HepG2 (cell line): Measurements from ENCODE around the gene POLA2. TPM values are rescaled to one million over a fixed set of nuclear protein-coding genes. Genes with fewer than 3 reads are reported as not detected.

ENCODE experiments used
- ELF4 ChIP-seq: sonication (generic); formaldehyde crosslinking; IDR thresholded peaks from 2 replicates; pipeline ENCODE4 v1.5.0; 2020; ENCODE audit warnings: missing genetic modification reagents, mild to moderate bottlenecking, moderate library complexity, borderline replicate concordance
- IRX3 ChIP-seq: sonication (generic); formaldehyde crosslinking; IDR thresholded peaks from 2 replicates; pipeline ENCODE4 v1.8.1; 2023; ENCODE audit warnings: mild to moderate bottlenecking, low read depth, missing genetic modification reagents, borderline replicate concordance
- KLF15 ChIP-seq: sonication (generic); formaldehyde crosslinking; IDR thresholded peaks from 2 replicates; pipeline ENCODE4 v1.8.1; 2023; ENCODE audit warnings: borderline replicate concordance, mild to moderate bottlenecking, inconsistent platforms, missing genetic modification reagents, mixed read lengths
- ONECUT2 ChIP-seq: sonication (generic); formaldehyde crosslinking; IDR thresholded peaks from 2 replicates; pipeline ENCODE4 v1.4.0; 2020; ENCODE audit warnings: missing genetic modification reagents
- RNF2 ChIP-seq: fragments of 450-650 bp; conservative IDR thresholded peaks from 2 replicates; pipeline ENCODE4 v1.6.1; 2016; ENCODE audit warnings: low read depth
- SRF ChIP-seq: IDR thresholded peaks from 2 replicates; pipeline ENCODE4 v1.6.1; 2011; ENCODE audit warnings: mild to moderate bottlenecking, low read depth, low read length, moderate library complexity
- ZNF574 ChIP-seq: sonication (generic); formaldehyde crosslinking; IDR thresholded peaks from 2 replicates; pipeline ENCODE4 v1.4.0; 2020; ENCODE audit warnings: missing genetic modification reagents
- ZNF891 ChIP-seq: sonication (generic); formaldehyde crosslinking; IDR thresholded peaks from 2 replicates; pipeline ENCODE4 v1.5.0; 2020; ENCODE audit warnings: mild to moderate bottlenecking, missing genetic modification reagents
- polyA plus RNA-seq, 8 experiments: library from polyadenylated mRNA; depleted of rRNA in 3 of 8; stranded (reverse) in 7 of 8; unstranded in 1 of 8; fragments of >200 nt; fragmentation: Illumina TruSeq in 4 of 8; extraction: Trizol in 4 of 8; gene quantifications; 2 replicates each; pipeline versions ENCODE4 v1.2.1 to v1.2.3, GENCODE V29; 2011 to 2016; ENCODE audit warnings: low read depth in 4 of 8, missing spikeins in 1 of 8, mixed read lengths in 1 of 8; ENCODE audit not compliant: insufficient read depth in 1 of 8
- total RNA-seq, 5 experiments: library from RNA; depleted of rRNA; stranded (reverse); fragments of >200 nt; fragmentation: Illumina TruSeq; extraction: Trizol; gene quantifications; 2 replicates each; pipeline ENCODE4 v1.2.3, GENCODE V29; 2016; ENCODE audit warnings: low read depth in 1 of 5
- TF ChIP-seq, protein P1 (sequence below): sonication (generic); formaldehyde crosslinking; IDR thresholded peaks from 2 replicates; pipeline ENCODE4 v1.4.0; 2020; ENCODE audit warnings: low read depth, missing genetic modification reagents
- TF ChIP-seq, protein P2 (sequence below): IDR thresholded peaks from 2 replicates; pipeline ENCODE4 v1.6.1; 2012; ENCODE audit warnings: low read length, improper control_type of control experiment
- TF ChIP-seq, protein P3 (sequence below): sonication (generic); formaldehyde crosslinking; IDR thresholded peaks from 2 replicates; pipeline ENCODE4 v1.5.1; 2020; ENCODE audit warnings: mild to moderate bottlenecking, missing genetic modification reagents, borderline replicate concordance

POLA2 gene
- total and polyA plus RNA-seq, 2 of the 13 experiments (the other 11 are each of a cell fraction or from before 2014, with no cell fraction given) = 9.7 to 15.6 TPM

DNA sequence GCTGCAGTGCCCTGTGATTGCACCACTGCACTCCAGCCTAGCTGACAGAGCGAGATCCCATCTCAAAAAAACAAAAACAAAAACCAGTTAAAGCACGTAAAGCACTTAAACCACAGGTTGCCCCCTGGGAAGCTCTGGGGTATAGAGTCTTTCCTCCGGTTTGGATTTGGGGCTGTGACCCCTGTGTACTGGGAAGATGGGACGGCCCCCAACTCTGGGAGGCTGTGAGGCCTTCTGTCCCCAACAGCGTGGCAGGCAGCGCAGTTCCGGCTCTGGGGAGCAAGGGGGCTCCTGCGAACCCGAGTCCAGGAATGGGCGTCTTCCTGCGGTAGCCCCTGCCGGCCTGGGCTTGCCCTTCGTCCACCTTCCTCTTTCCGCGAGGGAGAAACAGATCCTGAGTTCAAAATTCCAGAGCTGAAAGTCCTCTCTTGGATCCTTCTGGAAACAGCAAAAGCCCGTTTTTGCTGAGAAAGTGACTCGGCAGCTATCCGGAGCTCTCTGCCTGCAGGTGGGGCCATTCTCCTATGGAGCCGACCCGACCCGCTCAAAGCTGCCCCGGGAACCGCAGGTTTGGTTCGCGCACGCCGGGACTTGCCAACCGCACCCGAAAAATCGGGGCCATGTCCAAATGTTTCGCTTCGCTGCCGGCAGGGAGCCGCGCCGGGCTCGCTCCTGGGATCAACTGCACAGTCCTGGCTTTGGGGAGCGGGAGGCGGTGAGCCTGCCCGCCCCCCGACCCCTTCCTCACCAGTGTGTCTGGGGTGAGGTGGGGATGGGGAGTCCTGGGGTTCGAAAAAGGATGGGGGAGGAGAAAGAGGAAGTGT lies 36.3 kb upstream of the POLA2 start (continued):
- TF ChIP-seq, protein P1, sequence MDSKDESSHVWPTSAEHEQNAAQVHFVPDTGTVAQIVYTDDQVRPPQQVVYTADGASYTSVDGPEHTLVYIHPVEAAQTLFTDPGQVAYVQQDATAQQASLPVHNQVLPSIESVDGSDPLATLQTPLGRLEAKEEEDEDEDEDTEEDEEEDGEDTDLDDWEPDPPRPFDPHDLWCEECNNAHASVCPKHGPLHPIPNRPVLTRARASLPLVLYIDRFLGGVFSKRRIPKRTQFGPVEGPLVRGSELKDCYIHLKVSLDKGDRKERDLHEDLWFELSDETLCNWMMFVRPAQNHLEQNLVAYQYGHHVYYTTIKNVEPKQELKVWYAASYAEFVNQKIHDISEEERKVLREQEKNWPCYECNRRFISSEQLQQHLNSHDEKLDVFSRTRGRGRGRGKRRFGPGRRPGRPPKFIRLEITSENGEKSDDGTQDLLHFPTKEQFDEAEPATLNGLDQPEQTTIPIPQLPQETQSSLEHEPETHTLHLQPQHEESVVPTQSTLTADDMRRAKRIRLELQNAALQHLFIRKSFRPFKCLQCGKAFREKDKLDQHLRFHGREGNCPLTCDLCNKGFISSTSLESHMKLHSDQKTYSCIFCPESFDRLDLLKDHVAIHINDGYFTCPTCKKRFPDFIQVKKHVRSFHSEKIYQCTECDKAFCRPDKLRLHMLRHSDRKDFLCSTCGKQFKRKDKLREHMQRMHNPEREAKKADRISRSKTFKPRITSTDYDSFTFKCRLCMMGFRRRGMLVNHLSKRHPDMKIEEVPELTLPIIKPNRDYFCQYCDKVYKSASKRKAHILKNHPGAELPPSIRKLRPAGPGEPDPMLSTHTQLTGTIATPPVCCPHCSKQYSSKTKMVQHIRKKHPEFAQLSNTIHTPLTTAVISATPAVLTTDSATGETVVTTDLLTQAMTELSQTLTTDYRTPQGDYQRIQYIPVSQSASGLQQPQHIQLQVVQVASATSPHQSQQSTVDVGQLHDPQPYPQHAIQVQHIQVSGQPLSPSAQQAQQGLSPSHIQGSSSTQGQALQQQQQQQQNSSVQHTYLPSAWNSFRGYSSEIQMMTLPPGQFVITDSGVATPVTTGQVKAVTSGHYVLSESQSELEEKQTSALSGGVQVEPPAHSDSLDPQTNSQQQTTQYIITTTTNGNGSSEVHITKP (CRISPR knock-in tag) = peak; percentile 37; the same call in 1 of the 2 replicates
- peak; percentile 70; the same call in 1 of the 2 replicates for TF ChIP-seq KLF15 (CRISPR knock-in tag)
- TF ChIP-seq ONECUT2 (CRISPR knock-in tag) = no peak
- no peak for TF ChIP-seq RNF2
- no peak for TF ChIP-seq SRF
- TF ChIP-seq ZNF891 (CRISPR knock-in tag) = 0 out of 2 replicates have a peak, but pooled peaks have one; percentile 34
- TF ChIP-seq IRX3 (CRISPR knock-in tag) = 0 out of 2 replicates have a peak, but pooled peaks have one; percentile 18
- peak; percentile 48 for TF ChIP-seq ZNF574 (CRISPR knock-in tag)
- TF ChIP-seq, protein P2, sequence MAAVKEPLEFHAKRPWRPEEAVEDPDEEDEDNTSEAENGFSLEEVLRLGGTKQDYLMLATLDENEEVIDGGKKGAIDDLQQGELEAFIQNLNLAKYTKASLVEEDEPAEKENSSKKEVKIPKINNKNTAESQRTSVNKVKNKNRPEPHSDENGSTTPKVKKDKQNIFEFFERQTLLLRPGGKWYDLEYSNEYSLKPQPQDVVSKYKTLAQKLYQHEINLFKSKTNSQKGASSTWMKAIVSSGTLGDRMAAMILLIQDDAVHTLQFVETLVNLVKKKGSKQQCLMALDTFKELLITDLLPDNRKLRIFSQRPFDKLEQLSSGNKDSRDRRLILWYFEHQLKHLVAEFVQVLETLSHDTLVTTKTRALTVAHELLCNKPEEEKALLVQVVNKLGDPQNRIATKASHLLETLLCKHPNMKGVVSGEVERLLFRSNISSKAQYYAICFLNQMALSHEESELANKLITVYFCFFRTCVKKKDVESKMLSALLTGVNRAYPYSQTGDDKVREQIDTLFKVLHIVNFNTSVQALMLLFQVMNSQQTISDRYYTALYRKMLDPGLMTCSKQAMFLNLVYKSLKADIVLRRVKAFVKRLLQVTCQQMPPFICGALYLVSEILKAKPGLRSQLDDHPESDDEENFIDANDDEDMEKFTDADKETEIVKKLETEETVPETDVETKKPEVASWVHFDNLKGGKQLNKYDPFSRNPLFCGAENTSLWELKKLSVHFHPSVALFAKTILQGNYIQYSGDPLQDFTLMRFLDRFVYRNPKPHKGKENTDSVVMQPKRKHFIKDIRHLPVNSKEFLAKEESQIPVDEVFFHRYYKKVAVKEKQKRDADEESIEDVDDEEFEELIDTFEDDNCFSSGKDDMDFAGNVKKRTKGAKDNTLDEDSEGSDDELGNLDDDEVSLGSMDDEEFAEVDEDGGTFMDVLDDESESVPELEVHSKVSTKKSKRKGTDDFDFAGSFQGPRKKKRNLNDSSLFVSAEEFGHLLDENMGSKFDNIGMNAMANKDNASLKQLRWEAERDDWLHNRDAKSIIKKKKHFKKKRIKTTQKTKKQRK = no peak
- TF ChIP-seq ELF4 (CRISPR knock-in tag) = 0 out of 2 replicates have a peak, but pooled peaks have one; percentile 25
- TF ChIP-seq, protein P3, sequence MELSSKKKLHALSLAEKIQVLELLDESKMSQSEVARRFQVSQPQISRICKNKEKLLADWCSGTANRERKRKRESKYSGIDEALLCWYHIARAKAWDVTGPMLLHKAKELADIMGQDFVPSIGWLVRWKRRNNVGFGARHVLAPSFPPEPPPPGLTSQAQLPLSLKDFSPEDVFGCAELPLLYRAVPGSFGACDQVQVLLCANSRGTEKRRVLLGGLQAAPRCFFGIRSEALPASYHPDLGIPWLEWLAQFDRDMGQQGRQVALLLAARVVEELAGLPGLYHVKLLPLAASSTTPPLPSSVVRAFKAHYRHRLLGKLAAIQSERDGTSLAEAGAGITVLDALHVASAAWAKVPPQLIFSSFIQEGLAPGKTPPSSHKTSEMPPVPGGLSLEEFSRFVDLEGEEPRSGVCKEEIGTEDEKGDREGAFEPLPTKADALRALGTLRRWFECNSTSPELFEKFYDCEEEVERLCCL (CRISPR knock-in tag) = no peak
